Raji (cell line): Measurements from ENCODE around the gene MGAT3.
A peak's percentile ranks its signal among the peaks of the same experiment; 100 is the strongest.

ENCODE experiments used
- POLR2A ChIP-seq: IDR thresholded peaks from 2 replicates; pipeline ENCODE4 v1.6.1; 2011; ENCODE audit warnings: low read depth, low read length, control low read depth; ENCODE audit not compliant: insufficient read depth

The MGAT3 gene

DNA sequence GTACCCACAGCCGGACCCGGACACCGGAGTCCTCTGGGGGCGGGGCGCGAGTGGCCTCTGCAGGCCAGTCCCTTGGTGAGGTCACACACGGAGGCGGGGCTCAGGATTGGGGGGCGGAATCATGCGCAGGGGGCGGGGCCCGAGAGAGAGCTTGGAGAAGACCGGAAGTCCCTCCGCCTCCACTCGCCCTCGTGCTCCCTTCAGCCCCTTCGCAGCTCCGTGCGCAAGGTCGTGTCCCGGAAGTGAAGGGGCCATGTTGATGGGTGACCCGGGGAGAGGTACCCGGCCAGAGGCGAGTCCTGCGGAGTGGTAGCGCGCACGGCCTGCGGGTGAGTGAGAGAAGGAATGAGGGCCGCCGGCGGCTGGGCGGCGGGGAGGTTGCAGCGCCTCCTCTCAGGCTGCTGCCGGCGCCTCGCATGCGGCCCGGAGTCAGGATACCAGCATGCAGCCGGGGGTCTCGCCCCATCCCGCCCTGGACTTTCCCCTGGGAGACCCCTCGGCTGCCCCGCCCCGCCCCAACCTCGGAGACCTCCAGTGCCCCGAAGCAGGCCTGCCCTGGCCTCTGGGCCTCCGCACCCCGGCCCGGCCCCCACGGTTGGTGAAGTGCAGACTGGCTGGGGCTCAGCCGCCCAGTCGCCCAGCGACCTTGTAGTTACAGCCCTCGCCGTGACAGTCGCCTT lies 45.4 kb downstream of the MGAT3 start, which contains the start of gene MIEF1:
MIEF1 (plus strand) TSS at position 182 of the 680 bp plus-strand sequence. CDS start 9,005 bp downstream, outside the sequence.
- peak; percentile 87 for TF ChIP-seq POLR2A

DNA sequence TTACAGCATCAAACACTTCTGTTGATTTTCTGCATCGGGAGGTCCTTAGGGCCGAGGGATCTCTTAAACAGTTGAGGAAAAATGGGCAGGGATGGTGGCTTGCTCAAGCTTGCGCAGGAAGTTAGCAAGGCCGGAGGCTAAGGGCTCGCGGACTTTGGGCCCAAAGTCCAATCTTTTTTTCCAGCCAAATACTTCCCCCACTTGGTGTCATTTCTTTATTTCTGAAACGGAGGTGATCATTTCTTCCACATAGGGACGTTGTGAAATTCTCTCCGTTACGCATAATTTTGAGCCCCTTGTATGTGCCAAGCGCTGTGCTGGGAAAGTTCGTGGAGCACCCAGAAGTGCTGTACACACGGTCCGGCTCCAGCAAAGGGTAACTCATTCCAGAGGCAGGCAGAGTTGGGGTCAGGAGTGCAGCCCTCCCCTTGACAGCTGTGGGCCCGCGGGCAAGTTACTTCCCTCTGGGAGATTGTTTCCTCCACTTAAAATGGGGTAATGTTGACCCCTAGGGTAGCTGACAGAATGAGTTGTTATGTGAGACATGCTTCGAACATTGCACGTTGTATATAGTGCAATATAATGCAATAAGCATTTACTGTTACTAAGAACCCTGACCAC lies 46.1 kb downstream of the MGAT3 start:
- TF ChIP-seq POLR2A: no peak

DNA sequence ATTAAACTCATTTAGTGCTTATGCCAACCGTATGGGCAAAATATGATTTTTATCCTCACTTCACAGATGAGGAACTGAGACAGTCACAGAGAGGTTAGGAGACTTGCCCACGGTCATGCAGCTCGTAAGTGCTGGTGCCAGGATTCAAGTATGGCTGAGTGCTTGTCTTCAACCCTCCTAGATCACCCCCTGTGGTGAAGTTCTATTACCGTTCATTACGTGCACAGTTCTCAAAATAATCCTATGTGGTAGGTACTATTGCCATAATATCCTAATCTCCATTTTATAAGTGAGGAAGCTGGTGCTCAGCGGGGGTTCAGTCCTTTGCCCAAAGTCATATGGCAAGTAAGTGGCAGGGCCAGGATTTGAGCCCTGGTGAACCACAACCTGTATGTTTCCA lies 46.8 kb downstream of the MGAT3 start:
- TF ChIP-seq POLR2A: no peak

DNA sequence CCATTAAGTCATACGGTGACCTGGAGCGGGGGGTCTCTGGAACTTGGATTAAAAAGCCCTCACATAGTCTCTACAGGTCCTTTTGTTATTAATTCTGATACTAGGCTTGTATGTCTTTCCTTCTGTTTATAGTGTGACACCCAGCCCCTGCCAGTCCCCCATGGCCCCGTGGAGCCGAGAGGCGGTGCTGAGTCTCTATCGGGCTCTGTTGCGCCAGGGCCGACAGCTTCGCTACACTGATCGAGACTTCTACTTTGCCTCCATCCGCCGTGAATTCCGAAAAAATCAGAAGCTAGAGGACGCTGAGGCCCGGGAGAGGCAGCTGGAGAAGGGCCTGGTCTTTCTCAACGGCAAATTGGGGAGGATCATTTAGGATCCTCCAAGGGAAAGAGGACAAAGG lies 47.3 kb downstream of the MGAT3 start:
- no peak for TF ChIP-seq POLR2A

DNA sequence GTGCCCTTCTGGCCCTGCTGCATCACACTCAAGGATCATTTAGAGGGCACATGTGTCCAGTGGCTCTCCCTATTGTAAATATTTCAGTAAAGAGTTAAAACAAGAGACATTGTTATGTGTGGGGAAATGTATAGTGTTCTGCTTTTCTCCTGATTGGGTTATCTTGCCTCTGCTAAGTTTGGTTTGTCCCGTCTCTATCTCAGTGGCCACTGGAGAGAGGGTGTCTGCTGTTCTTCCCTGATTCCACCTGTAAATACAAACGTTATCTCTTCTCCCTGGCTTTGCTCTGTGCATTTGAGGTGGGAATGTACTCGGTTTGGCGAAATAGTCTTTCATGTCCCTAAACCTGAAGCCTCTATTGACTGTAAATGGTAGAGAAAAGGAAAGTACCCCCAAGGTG lies 51.6 kb downstream of the MGAT3 start:
- TF ChIP-seq POLR2A: no peak

DNA sequence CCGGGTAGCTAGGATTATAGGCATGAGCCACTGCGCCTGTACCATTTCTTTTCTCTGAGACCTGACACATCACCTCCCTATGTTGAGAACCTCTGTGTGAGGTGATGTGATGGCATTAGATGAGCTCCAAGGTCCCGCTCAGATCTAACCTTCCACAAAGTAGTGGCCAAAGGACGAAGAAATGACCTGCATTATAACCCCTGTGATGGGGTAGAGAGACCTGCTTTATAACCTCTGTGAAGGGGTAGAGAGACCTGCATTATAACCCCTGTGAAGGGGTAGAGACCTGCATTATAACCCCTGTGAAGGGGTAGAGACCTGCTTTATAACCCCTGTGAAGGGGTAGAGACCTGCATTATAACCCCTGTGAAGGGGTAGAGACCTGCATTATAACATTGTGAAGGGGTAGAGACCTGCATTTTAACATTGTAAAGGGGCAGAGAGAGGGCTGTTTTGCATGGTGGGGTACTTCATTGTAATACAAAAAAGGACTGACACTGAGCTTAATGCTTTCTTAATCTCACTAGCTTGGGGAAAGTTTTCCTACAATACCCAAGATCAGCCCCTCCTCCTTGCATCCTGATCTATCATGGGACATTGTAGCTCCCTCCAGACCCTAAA lies 53.8 kb downstream of the MGAT3 start:
- TF ChIP-seq POLR2A: no peak

DNA sequence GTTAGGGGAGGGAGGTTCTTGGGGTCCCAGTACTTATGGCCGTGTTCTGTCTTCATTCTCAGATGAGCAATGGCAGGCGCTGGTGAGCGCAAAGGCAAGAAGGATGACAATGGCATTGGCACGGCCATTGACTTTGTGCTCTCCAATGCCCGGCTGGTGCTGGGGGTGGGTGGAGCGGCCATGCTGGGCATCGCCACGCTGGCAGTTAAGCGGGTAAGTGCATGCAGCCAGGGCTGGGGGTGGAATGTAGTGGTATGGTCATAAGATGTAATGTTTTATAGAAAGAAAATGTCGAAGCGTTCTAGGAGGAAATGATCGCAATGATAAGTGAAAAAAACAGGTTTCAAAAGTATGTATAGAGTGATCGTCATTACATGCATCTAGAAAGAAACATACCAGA lies 54.4 kb downstream of the MGAT3 start:
- no peak for TF ChIP-seq POLR2A

DNA sequence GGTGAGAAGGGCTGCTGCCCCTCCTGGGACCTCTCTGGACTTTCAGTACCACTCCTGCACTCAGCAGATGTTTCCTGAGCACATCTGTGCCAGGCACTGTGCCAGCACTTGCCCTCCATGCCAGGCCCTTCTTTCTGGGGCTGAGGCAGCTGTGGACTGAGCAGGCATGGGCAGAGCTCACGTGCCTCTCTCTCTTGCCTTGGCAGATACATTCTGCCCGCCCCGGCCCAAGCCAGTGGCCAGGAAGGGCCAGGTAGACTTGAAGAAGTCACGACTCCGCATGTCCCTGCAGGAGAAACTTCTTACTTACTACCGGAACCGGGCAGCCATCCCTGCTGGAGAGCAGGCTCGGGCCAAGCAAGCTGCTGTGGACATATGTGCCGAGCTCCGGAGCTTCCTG lies 55.2 kb downstream of the MGAT3 start:
- TF ChIP-seq POLR2A: no peak

DNA sequence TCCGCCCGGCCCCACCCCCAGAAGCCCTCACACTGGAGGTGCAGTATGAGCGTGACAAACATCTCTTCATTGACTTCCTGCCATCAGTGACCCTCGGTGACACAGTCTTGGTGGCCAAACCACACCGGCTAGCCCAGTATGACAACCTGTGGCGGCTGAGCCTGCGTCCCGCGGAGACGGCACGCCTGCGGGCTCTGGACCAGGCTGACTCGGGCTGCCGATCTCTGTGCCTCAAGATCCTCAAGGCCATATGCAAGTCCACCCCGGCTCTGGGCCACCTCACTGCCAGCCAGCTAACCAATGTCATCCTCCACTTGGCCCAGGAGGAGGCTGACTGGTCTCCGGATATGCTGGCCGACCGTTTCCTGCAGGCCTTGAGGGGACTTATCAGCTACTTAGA lies 57.0 kb downstream of the MGAT3 start:
- no peak for TF ChIP-seq POLR2A

DNA sequence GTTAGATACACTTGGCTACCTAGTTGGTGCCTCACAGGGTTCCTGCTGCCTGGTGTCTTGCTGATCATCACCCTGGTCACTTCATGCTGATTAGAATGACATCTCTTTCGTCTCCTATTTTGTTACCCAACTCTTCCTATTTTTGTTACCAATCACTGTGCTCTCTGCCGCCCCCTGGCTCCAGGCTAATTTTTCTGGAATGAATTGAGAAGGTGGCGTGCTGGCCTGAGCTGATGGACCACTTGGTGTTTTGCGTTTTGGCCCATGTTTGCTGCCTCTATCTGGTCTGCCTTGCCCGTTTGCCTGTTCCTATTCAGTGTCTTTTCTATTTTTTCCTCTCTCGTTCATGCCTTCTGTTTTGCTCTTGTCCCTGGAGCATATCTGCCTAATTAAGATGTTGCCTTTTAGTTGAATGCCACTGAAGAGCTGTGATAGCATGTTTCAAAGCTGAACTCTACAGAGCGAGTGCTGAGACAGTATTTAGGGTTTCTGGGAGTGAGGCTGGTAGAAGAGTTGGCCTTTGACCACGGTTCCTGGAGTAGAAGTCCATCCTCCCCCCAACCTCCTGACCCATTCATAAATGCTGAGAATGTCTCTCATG lies 57.7 kb downstream of the MGAT3 start:
- TF ChIP-seq POLR2A: no peak

DNA sequence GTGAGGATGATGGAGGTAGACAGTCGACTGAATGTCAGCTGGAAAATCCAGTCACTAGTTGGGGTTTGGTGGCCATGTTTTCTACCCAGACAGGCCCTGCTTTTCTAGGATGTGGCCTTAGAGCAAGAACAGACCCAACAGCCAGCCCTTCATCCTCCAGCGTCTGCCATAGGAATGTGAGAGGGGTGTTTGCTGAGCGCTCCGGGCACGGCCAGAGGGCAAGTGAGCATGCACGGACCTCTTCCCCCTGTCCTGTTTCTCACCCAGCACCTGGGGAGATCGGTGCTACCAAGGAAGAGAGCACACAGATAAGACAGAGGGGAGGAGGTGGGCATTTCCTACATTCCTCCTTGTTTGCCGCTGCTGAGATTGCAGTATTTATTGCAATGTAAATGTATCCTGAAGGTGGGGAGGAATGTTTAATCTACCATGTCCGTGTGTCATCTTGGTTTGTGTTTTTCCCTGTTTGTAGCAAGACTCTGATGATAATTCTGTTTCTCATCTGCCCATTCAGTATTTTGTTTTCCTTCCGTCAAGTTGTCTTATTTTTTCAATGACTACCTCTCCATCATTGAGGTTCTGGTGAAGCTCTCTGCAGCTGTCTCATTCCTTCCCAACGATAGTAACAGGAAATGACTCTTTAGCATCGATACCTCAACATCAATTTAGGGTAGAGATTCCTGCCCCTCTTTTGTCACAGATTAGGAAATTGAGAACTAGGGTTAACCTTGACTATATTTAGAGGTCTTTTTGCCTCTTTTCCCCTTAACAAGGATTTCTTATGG lies 58.6 kb downstream of the MGAT3 start:
- no peak for TF ChIP-seq POLR2A

DNA sequence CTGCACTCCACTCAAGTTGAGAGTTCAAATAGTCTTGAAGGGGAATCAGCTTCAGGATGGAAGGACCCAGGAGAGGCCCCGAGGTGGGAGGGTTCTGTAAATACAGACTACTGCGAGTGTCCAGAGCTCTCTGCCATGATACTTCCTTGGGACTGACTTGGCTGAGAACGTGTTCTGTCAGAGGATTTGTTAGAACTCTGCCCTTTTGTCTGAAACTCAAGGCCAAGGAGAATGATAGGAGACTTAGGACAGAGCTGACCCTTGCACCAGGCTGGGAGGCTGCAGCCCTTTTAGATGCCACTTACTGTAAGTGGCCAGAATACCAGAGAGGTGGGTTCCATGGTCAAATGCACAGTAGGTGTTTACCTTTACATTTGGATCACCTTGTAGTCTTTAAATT lies 60.7 kb downstream of the MGAT3 start:
- no peak for TF ChIP-seq POLR2A

DNA sequence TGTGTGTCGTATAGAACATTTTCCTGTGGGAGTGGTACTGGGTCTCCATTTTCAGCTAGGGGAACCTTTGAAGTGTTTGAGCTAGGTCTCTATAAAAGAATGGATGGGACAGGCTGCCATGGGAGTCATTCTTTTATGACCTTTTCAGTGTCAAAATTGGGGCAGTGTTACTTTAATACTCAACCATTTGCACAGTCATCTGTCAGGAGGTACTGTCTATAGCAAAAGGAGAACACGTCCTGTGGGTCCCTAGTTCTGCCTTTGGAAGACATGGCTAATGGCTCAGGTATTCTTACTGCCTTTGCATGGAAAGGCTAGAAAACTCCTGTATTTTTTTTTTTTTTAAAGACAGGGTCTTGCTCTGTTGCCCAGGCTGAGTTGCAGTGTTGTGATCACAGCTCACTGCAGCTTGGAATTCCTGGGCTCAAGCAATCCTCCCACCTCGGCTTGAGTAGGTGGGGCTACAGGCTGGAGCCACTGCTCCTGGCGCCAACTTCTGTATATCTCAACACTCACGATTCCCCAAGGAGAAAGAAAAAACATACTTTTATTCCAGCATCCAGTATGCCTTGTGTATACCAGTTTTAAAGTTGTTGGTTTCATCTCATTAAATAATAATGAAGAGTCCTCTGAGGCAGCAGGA lies 61.5 kb downstream of the MGAT3 start:
- TF ChIP-seq POLR2A: peak; percentile 4; the same call in 1 of the 2 replicates

DNA sequence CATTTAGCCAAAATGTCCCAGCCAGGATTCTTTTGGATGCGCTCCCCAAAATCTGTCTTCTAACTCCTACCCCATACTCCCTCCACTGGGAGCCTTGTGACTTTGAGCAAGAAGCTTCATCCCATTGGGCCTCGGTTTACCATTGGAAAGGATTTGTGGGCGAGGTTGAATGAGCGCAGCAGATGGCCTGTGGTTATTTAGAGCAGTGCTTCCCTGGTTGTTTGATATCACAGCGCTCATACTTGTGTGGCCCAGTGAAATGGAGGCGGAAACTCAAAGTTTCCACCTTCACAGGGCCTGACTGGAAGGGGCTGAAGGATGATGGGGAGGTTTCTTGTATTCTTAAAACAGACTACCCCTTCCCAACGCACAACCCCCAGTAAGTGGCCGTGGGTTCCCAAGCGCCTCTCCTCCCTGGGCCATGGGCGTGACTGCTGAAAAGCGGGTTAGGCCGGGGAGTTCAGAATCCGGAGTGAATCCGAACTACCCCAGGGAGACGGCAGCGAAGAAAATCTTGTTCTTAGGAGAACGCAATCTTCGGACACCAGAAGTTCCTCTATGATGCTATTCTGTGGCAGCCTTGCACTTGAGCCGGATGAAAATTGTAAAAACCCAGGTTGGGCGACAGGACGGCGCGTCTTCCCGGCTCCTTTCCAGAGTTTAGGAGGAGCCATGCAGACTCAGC lies 62.3 kb downstream of the MGAT3 start:
- 0 out of 2 replicates have a peak, but pooled peaks have one; percentile 2 for TF ChIP-seq POLR2A

DNA sequence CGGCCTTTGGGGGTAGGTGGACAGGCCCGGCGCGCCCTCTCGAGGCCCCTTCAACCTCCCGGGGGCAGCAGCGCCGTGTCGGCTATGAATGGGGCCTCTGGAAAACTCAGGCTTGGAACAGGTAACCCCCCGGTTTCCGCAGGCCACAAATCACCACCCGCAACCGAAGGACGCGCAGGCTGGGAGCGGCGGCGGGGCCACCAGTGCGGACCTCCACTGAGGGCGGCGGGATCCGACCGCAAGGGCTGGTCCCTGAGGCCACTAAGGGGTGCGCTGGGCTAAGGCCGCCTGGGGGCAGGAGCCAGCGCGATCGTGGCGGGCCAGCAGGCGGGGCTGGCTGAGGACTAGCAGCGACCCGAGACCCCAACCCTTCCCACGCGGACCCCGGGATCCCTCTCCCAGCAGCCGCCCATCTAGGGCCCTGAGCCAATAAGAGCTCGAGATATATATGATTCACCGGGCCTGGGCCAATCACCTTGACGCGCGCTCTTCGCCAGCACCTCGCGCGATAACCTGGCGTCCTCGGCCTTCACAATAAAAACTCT lies 62.9 kb downstream of the MGAT3 start:
- TF ChIP-seq POLR2A: peak; percentile 61
